IMR-90 (cell line): Measurements from ENCODE around the gene TRIM2. TPM values are rescaled to one million over a fixed set of nuclear protein-coding genes. Genes with fewer than 3 reads are reported as not detected.
A peak's percentile ranks its signal among the peaks of the same experiment; 100 is the strongest.

ENCODE experiments used
- ATAC-seq: fragments of 200-7000 bp; cut with Tn5 transposase; 2 replicates; pipeline ENCODE4 v1.9.1; 2020; ENCODE audit warnings: low read depth, mild to moderate bottlenecking, moderate library complexity
- BruUV-seq: library from RNA; stranded (reverse); fragments of 400-500 nt; replicated peaks from 2 replicates; lab custom pipeline; 2021; lab: Mats Ljungman, UMichigan
- CTCF ChIA-PET: fragments of 300-600 bp; formaldehyde crosslinking; extraction: SDS; loops from one replicate; lab custom pipeline; 2021; ENCODE audit warnings: antibody characterized with exemption; lab: Yijun Ruan, JAX
- POLR2A ChIA-PET: fragments of 300-600 bp; sonication (Branson Sonifier 250); formaldehyde crosslinking; loops from one replicate; lab custom pipeline; 2022; ENCODE audit warnings: antibody characterized with exemption; ENCODE audit not compliant: unreplicated experiment; lab: Charles Lee
- DNase-seq: peaks from one replicate; pipeline ENCODE4 v3.0.0; 2013
- H2AFZ ChIP-seq: replicated peaks from 2 replicates; pipeline ENCODE3; 2013; ENCODE audit warnings: low read length, mild to moderate bottlenecking; ENCODE audit not compliant: poor library complexity
- H2AK5ac ChIP-seq: 2 replicates; pipeline ENCODE4 v1.6.1; 2013; ENCODE audit warnings: low read depth, low read length, inconsistent platforms
- H2AK9ac ChIP-seq: replicated peaks from 2 replicates; pipeline ENCODE3; 2013; ENCODE audit warnings: mild to moderate bottlenecking, low read depth, low read length, moderate library complexity; ENCODE audit not compliant: poor library complexity
- H2BK120ac ChIP-seq: 2 replicates; pipeline ENCODE4 v1.6.1; 2013; ENCODE audit warnings: low read depth, low read length, inconsistent platforms
- H2BK15ac ChIP-seq: 3 replicates; pipeline ENCODE4 v1.6.1; 2013; ENCODE audit warnings: low read depth, low read length, inconsistent platforms
- H2BK20ac ChIP-seq: 2 replicates; pipeline ENCODE4 v1.6.1; 2013; ENCODE audit warnings: low read depth, mild to moderate bottlenecking, inconsistent platforms, low read length, moderate library complexity
- H2BK5ac ChIP-seq: 2 replicates; pipeline ENCODE4 v1.6.1; 2013; ENCODE audit warnings: mild to moderate bottlenecking, low read depth, low read length, inconsistent platforms; ENCODE audit not compliant: poor library complexity, severe bottlenecking
- H3K14ac ChIP-seq: replicated peaks from 2 replicates; pipeline ENCODE4 v1.6.1; 2013; ENCODE audit warnings: low read depth, low read length, inconsistent platforms
- H3K18ac ChIP-seq: 2 replicates; pipeline ENCODE4 v1.6.1; 2013; ENCODE audit warnings: low read depth, low read length, control low read depth
- H3K23ac ChIP-seq: 2 replicates; pipeline ENCODE4 v1.6.1; 2013; ENCODE audit warnings: low read depth, low read length, inconsistent platforms
- H3K27ac ChIP-seq: 2 replicates; pipeline ENCODE4 v1.5.1; 2013; ENCODE audit warnings: mild to moderate bottlenecking, control low read depth, low read length; ENCODE audit not compliant: insufficient read depth
- H3K27me3 ChIP-seq: 2 replicates; pipeline ENCODE4 v1.6.1; 2013; ENCODE audit warnings: low read length; ENCODE audit not compliant: control insufficient read depth, insufficient read depth
- H3K36me3 ChIP-seq: 2 replicates; pipeline ENCODE4 v1.6.1; 2013; ENCODE audit warnings: low read length, mixed read lengths; ENCODE audit not compliant: control insufficient read depth, insufficient read depth
- H3K4ac ChIP-seq: 2 replicates; pipeline ENCODE4 v1.6.1; 2013; ENCODE audit warnings: low read depth, low read length, inconsistent platforms
- H3K4me1 ChIP-seq: 2 replicates; pipeline ENCODE4 v1.6.1; 2013; ENCODE audit warnings: low read length, mixed read lengths; ENCODE audit not compliant: control insufficient read depth, insufficient read depth
- H3K4me2 ChIP-seq: 2 replicates; pipeline ENCODE4 v1.6.1; 2013; ENCODE audit warnings: low read depth, mild to moderate bottlenecking, control low read depth, low read length, moderate library complexity
- H3K4me3 ChIP-seq: 2 replicates; pipeline ENCODE4 v1.5.1; 2013; ENCODE audit warnings: low read depth, mild to moderate bottlenecking, control low read depth, low read length, moderate library complexity; ENCODE audit not compliant: insufficient read depth
- H3K56ac ChIP-seq: 2 replicates; pipeline ENCODE4 v1.6.1; 2013; ENCODE audit warnings: low read length, inconsistent platforms; ENCODE audit not compliant: insufficient read depth; ENCODE audit errors: extremely low read depth
- H3K79me1 ChIP-seq, 2 experiments: 2 replicates each; pipeline ENCODE4 v1.6.1; 2013; ENCODE audit warnings: low read length in 2 of 2, inconsistent platforms in 1 of 2, low read depth in 1 of 2
- H3K9ac ChIP-seq: 2 replicates; pipeline ENCODE4 v1.6.1; 2013; ENCODE audit warnings: low read depth, low read length, control low read depth
- H3K9me1 ChIP-seq: 2 replicates; pipeline ENCODE4 v1.6.1; 2013; ENCODE audit warnings: low read length, inconsistent platforms; ENCODE audit not compliant: insufficient read depth
- H3K9me3 ChIP-seq: 2 replicates; pipeline ENCODE4 v1.6.1; 2013; ENCODE audit warnings: low read length; ENCODE audit not compliant: control insufficient read depth, insufficient read depth
- H4K20me1 ChIP-seq: 2 replicates; pipeline ENCODE4 v1.6.1; 2013; ENCODE audit warnings: low read length, inconsistent platforms; ENCODE audit not compliant: insufficient read depth
- H4K5ac ChIP-seq: 2 replicates; pipeline ENCODE4 v1.6.1; 2013; ENCODE audit warnings: mild to moderate bottlenecking, low read depth, low read length, control low read depth
- H4K8ac ChIP-seq, 2 experiments: 2 replicates each; pipeline ENCODE4 v1.6.1; 2013; ENCODE audit warnings: low read depth in 2 of 2, low read length in 2 of 2, control low read depth in 1 of 2, inconsistent platforms in 1 of 2
- H4K91ac ChIP-seq: 2 replicates; pipeline ENCODE4 v1.6.1; 2013; ENCODE audit warnings: low read depth, low read length, inconsistent platforms; ENCODE audit not compliant: insufficient read depth
- BHLHE40 ChIP-seq: fragments of 150-350 bp; IDR thresholded peaks from 2 replicates; pipeline ENCODE4 v1.6.1; 2016; ENCODE audit warnings: mild to moderate bottlenecking, low read depth, low read length
- CEBPB ChIP-seq: IDR thresholded peaks from 2 replicates; pipeline ENCODE4 v1.6.1; 2012; ENCODE audit warnings: low read depth, low read length, improper control_type of control experiment
- CHD1 ChIP-seq: IDR thresholded peaks from 2 replicates; pipeline ENCODE4 v1.6.1; 2012; ENCODE audit warnings: low read depth, low read length, improper control_type of control experiment
- FOS ChIP-seq: fragments of 150-350 bp; IDR thresholded peaks from 2 replicates; pipeline ENCODE4 v1.6.1; 2016; ENCODE audit warnings: low read depth, low read length
- MAFK ChIP-seq: IDR thresholded peaks from 2 replicates; pipeline ENCODE4 v1.6.1; 2012; ENCODE audit warnings: low read depth, low read length, improper control_type of control experiment
- MAZ ChIP-seq: IDR thresholded peaks from 2 replicates; pipeline ENCODE4 v1.6.1; 2012; ENCODE audit warnings: low read depth, mild to moderate bottlenecking, low read length, improper control_type of control experiment, moderate library complexity, borderline replicate concordance
- MXI1 ChIP-seq: IDR thresholded peaks from 2 replicates; pipeline ENCODE4 v1.6.1; 2012; ENCODE audit warnings: low read depth, mild to moderate bottlenecking, low read length, moderate library complexity, borderline replicate concordance
- NFE2L2 ChIP-seq: fragments of 150-350 bp; IDR thresholded peaks from 2 replicates; pipeline ENCODE4 v1.6.1; 2016; ENCODE audit warnings: low read depth, mild to moderate bottlenecking, low read length
- POLR2A ChIP-seq: IDR thresholded peaks from 2 replicates; pipeline ENCODE4 v1.6.1; 2012; ENCODE audit warnings: mild to moderate bottlenecking, low read depth, low read length
- RAD21 ChIP-seq: IDR thresholded peaks from 2 replicates; pipeline ENCODE4 v1.6.1; 2012; ENCODE audit warnings: low read length, improper control_type of control experiment
- RFX5 ChIP-seq: IDR thresholded peaks from 2 replicates; pipeline ENCODE4 v1.8.0; 2012; ENCODE audit warnings: low read depth, mild to moderate bottlenecking, low read length, moderate library complexity
- SMC3 ChIP-seq: fragments of 150-350 bp; IDR thresholded peaks from 2 replicates; pipeline ENCODE4 v1.6.1; 2016; ENCODE audit warnings: low read depth, mild to moderate bottlenecking, antibody characterized with exemption, low read length, moderate library complexity
- WGBS, 2 experiments: methylation state at CpG; one replicate each; pipeline versions ENCODE4 v1.1.5 to v1.1.7; 2013; ENCODE audit warnings: missing lambda C conversion rate in 2 of 2; ENCODE audit not compliant: insufficient read length in 1 of 2; ENCODE audit errors: extremely low coverage in 2 of 2; 5-methylcytosine and 5-hydroxymethylcytosine counted together
- dilution Hi-C: fragments of 300-500 bp; cut with HindIII; formaldehyde crosslinking; loops from one replicate; pipeline ENCODE4 v1.14.3; 2018; ENCODE audit warnings: low sequenced_read_pairs; ENCODE audit not compliant: unreplicated experiment
- in situ Hi-C: fragments of 300-500 bp; cut with MboI; formaldehyde crosslinking; loops from 3 replicates; pipeline ENCODE4 v1.14.3; 2019; ENCODE audit warnings: low sequenced_read_pairs, inconsistent platforms, mixed read lengths
- intact Hi-C: fragments of 100-400 bp; cut with micrococcal nuclease; formaldehyde crosslinking; loops from 2 replicates; pipeline ENCODE4 v1.10.0; 2022
- polyA plus RNA-seq, 3 experiments: library from polyadenylated mRNA; depleted of rRNA; stranded (reverse); fragments of >200 nt; gene quantifications; 2 replicates each; pipeline ENCODE4 v1.2.3, GENCODE V29; 2012; ENCODE audit warnings: low replicate concordance in 1 of 3
- total RNA-seq: library from RNA; depleted of rRNA; stranded (reverse); fragments of >200 nt; gene quantifications from 2 replicates; pipeline ENCODE4 v1.2.3, GENCODE V29; 2012
- TF ChIP-seq, protein P1 (sequence below): fragments of 150-350 bp; IDR thresholded peaks from 2 replicates; pipeline ENCODE4 v1.6.1; 2016; ENCODE audit warnings: low read depth, mild to moderate bottlenecking, low read length, moderate library complexity, borderline replicate concordance
- TF ChIP-seq, protein P2 (sequence below): conservative IDR thresholded peaks from 2 replicates; pipeline ENCODE4 v1.5.1; 2012; ENCODE audit warnings: mild to moderate bottlenecking, low read depth, low read length, improper control_type of control experiment
- TF ChIP-seq, protein P3 (sequence below): fragments of 150-350 bp; IDR thresholded peaks from 2 replicates; pipeline ENCODE4 v1.6.1; 2017; ENCODE audit warnings: mild to moderate bottlenecking, antibody characterized with exemption, low read length, low read depth

TRIM2 gene
- total and polyA plus RNA-seq, 2 of the 4 experiments (the other 2 are of a cell fraction) = 16.0 to 64.2 TPM

DNA sequence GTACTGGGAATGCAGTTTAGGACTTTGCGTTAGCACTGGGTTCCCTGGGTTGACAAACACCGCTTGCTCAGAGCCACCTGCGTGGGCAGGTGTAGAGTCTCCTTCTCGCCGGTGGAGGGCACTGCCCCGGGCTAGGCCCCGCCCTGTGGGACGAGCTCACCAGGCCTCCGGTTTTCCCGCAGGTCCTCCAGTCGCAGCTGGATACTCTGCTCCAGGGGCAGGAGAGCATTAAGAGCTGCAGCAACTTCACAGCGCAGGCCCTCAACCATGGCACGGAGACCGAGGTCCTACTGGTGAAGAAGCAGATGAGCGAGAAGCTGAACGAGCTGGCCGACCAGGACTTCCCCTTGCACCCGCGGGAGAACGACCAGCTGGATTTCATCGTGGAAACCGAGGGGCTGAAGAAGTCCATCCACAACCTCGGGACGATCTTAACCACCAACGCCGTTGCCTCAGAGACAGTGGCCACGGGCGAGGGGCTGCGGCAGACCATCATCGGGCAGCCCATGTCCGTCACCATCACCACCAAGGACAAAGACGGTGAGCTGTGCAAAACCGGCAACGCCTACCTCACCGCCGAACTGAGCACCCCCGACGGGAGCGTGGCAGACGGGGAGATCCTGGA, 91.0 kb downstream of the TRIM2 start:
- Histone ChIP-seq H3K9me3 (peaks cover 3% of the 10 kb centered on the region; the same call in 1 of the 2 replicates), H2AK9ac (peak overlapping the region; percentile 35), H4K91ac (peak overlapping the region; percentile 54; the same call in 1 of the 2 replicates), H3K18ac (peak overlapping the region; percentile 24), H2BK5ac (no peak overlapping the region), H3K23ac (no peak overlapping the region), H3K27ac (no peak overlapping the region; the same call in 1 of the 2 replicates), H3K9ac (no peak overlapping the region), H2BK20ac (no peak overlapping the region), H4K20me1 (no peaks in the 10 kb centered on the region), H3K79me1 (peaks cover 0 to 12% of the 10 kb centered on the region in 2 experiments; a peak in 2 of 4 replicates), H3K36me3 (peaks cover 19% of the 10 kb centered on the region), H2BK120ac (no peak overlapping the region; the same call in 1 of the 2 replicates), H3K56ac (no peak overlapping the region), H3K14ac (no peak overlapping the region), H3K9me1 (peaks cover 12% of the 10 kb centered on the region; the same call in 1 of the 2 replicates), H3K4me2 (no peak overlapping the region), H4K8ac (no peak overlapping the region; a peak in 1 of 4 replicates), H2AFZ (no peak overlapping the region), H3K27me3 (no peaks in the 10 kb centered on the region), H3K4ac (peak overlapping the region; percentile 50), H3K4me3 (no peak overlapping the region), H2BK15ac (peak overlapping the region; percentile 17; the same call in 1 of the 3 replicates), H3K4me1 (peaks cover 20% of the 10 kb centered on the region), H4K5ac (peak overlapping the region; percentile 16; the same call in 1 of the 2 replicates), H2AK5ac (peak overlapping the region; percentile 50)
- no peak for DNase-seq
- dilution Hi-C loops (no loop called here), intact Hi-C loops (no loop called here), in situ Hi-C loops (no loop called here)
- no peak for ATAC-seq
- BruUV-seq = no TSS peak
- WGBS, 2 experiments = 97% methylated on average over 32 of the region's 40 CpGs; no CpG with 5 or more reads in 1 of the 2 experiments
- CTCF ChIA-PET = interaction anchor here (1.6 kb wide), 1 partner anchor 348 kb away, joined by 3 read pairs; no protein-coding TSS in a partner anchor
- POLR2A ChIA-PET = no interaction called here
- TF ChIP-seq SMC3 (no peak), MAZ (no peak), NFE2L2 (no peak), MAFK (no peak), BHLHE40 (no peak), CHD1 (no peak), POLR2A (no peak), RAD21 (no peak), FOS (no peak), CEBPB (no peak), RFX5 (no peak), MXI1 (no peak)
- TF ChIP-seq, protein P1, sequence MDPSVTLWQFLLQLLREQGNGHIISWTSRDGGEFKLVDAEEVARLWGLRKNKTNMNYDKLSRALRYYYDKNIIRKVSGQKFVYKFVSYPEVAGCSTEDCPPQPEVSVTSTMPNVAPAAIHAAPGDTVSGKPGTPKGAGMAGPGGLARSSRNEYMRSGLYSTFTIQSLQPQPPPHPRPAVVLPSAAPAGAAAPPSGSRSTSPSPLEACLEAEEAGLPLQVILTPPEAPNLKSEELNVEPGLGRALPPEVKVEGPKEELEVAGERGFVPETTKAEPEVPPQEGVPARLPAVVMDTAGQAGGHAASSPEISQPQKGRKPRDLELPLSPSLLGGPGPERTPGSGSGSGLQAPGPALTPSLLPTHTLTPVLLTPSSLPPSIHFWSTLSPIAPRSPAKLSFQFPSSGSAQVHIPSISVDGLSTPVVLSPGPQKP = no peak
- TF ChIP-seq, protein P2, sequence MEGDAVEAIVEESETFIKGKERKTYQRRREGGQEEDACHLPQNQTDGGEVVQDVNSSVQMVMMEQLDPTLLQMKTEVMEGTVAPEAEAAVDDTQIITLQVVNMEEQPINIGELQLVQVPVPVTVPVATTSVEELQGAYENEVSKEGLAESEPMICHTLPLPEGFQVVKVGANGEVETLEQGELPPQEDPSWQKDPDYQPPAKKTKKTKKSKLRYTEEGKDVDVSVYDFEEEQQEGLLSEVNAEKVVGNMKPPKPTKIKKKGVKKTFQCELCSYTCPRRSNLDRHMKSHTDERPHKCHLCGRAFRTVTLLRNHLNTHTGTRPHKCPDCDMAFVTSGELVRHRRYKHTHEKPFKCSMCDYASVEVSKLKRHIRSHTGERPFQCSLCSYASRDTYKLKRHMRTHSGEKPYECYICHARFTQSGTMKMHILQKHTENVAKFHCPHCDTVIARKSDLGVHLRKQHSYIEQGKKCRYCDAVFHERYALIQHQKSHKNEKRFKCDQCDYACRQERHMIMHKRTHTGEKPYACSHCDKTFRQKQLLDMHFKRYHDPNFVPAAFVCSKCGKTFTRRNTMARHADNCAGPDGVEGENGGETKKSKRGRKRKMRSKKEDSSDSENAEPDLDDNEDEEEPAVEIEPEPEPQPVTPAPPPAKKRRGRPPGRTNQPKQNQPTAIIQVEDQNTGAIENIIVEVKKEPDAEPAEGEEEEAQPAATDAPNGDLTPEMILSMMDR = no peak
- TF ChIP-seq, protein P3, sequence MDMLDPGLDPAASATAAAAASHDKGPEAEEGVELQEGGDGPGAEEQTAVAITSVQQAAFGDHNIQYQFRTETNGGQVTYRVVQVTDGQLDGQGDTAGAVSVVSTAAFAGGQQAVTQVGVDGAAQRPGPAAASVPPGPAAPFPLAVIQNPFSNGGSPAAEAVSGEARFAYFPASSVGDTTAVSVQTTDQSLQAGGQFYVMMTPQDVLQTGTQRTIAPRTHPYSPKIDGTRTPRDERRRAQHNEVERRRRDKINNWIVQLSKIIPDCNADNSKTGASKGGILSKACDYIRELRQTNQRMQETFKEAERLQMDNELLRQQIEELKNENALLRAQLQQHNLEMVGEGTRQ = no peak
